Endothelial cell of umbilical vein (primary cell): ENCODE results near the gene CEP128. TPM values are rescaled to one million over a fixed set of nuclear protein-coding genes. Genes with fewer than 3 reads are reported as not detected.

ENCODE experiments used
- BruUV-seq: library from RNA; stranded (reverse); fragments of 400-500 nt; replicated peaks from 2 replicates; lab custom pipeline; 2021; lab: Mats Ljungman, UMichigan
- CTCF ChIA-PET: fragments of 300-600, 350-600 bp; sonication (Branson Sonifier 250); formaldehyde crosslinking; loops from one replicate; lab custom pipeline; 2021; ENCODE audit warnings: antibody characterized with exemption, inconsistent platforms; lab: Charles Lee
- POLR2A ChIA-PET: fragments of 300-600, 350-600 bp; sonication (Branson Sonifier 250); formaldehyde crosslinking; loops from one replicate; lab custom pipeline; 2021; ENCODE audit warnings: antibody characterized with exemption, inconsistent platforms; lab: Charles Lee
- DNase-seq: peaks from one replicate; pipeline ENCODE4 v3.0.0-alpha.2; 2011; ENCODE audit warnings: low read depth, low spot score
- FAIRE-seq: peaks from 2 replicates; lab custom pipeline; 2011; peaks lifted over from hg19 to GRCh38; lab: Jason Lieb, UNC
- H2AFZ ChIP-seq: 2 replicates; pipeline ENCODE4 v1.6.0; 2012; ENCODE audit warnings: low read depth, low read length, control low read depth, inconsistent platforms
- H3K27ac ChIP-seq: 2 replicates; pipeline ENCODE4 v1.5.1; 2011; ENCODE audit warnings: low read depth, mild to moderate bottlenecking, control low read depth, low read length, moderate library complexity; ENCODE audit not compliant: insufficient read depth
- H3K27me3 ChIP-seq, 2 experiments: 2 replicates each; pipeline versions ENCODE4 v1.6.0 to v1.6.1; 2011; ENCODE audit warnings: low read length in 2 of 2, mixed read lengths in 1 of 2; ENCODE audit not compliant: control insufficient read depth in 2 of 2, insufficient read depth in 2 of 2
- H3K36me3 ChIP-seq, 2 experiments: 2 replicates in 1 of 2; 3 replicates in 1 of 2; pipeline ENCODE4 v1.5.1; 2011; ENCODE audit warnings: low read length in 2 of 2, mild to moderate bottlenecking in 1 of 2, moderate library complexity in 1 of 2; ENCODE audit not compliant: control insufficient read depth in 2 of 2, insufficient read depth in 2 of 2; ENCODE audit errors: extremely low read depth in 1 of 2
- H3K4me1 ChIP-seq: 3 replicates; pipeline ENCODE4 v1.5.1; 2011; ENCODE audit warnings: mild to moderate bottlenecking, low read length; ENCODE audit not compliant: control insufficient read depth, insufficient read depth; ENCODE audit errors: extremely low read depth
- H3K4me2 ChIP-seq: 2 replicates; pipeline ENCODE4 v1.6.1; 2011; ENCODE audit warnings: low read length, control low read depth, mixed read lengths; ENCODE audit not compliant: insufficient read depth
- H3K4me3 ChIP-seq, 3 experiments: fragments of 200-600 bp in 1 of 3; sonication (generic), shearing (Covaris generic) in 1 of 3; replicated peaks in 1 of 3; 2 replicates each; pipeline ENCODE4 v1.5.1; 2011 to 2016; ENCODE audit warnings: control low read depth in 3 of 3, low read length in 3 of 3, mild to moderate bottlenecking in 2 of 3, inconsistent platforms in 1 of 3, low read depth in 1 of 3, moderate library complexity in 1 of 3; ENCODE audit not compliant: insufficient read depth in 1 of 3
- H3K79me2 ChIP-seq: 2 replicates; pipeline ENCODE4 v1.6.0; 2012; ENCODE audit warnings: low read length, inconsistent platforms; ENCODE audit not compliant: control insufficient read depth, insufficient read depth
- H3K9ac ChIP-seq: replicated peaks from 2 replicates; pipeline ENCODE3; 2011; ENCODE audit warnings: low read length, control low read depth; ENCODE audit not compliant: insufficient read depth; ENCODE audit errors: extremely low read depth
- H3K9me1 ChIP-seq: replicated peaks from 3 replicates; pipeline ENCODE4 v1.6.0; 2011; ENCODE audit warnings: mild to moderate bottlenecking, low read length; ENCODE audit not compliant: control insufficient read depth, insufficient read depth; ENCODE audit errors: extremely low read depth
- H3K9me3 ChIP-seq: replicated peaks from 2 replicates; pipeline ENCODE4 v1.5.1; 2012; ENCODE audit warnings: low read length, inconsistent platforms; ENCODE audit not compliant: control insufficient read depth, insufficient read depth
- H4K20me1 ChIP-seq: replicated peaks from 2 replicates; pipeline ENCODE3; 2011; ENCODE audit warnings: mild to moderate bottlenecking, low read length; ENCODE audit not compliant: control insufficient read depth, insufficient read depth; ENCODE audit errors: extremely low read depth
- EZH2 ChIP-seq: IDR thresholded peaks from 2 replicates; pipeline ENCODE4 v1.6.1; 2012; ENCODE audit warnings: borderline replicate concordance, low read depth, mild to moderate bottlenecking, moderate library complexity, low read length, inconsistent platforms; ENCODE audit not compliant: severe bottlenecking
- FOS ChIP-seq: IDR thresholded peaks from 2 replicates; pipeline ENCODE4 v1.6.1; 2011; ENCODE audit warnings: mild to moderate bottlenecking, low read length, moderate library complexity, borderline replicate concordance; ENCODE audit not compliant: insufficient read depth
- GATA2 ChIP-seq: IDR thresholded peaks from 2 replicates; pipeline ENCODE4 v1.7.0; 2011; ENCODE audit warnings: low read depth, mild to moderate bottlenecking, moderate library complexity, mixed read lengths, low read length; ENCODE audit not compliant: insufficient read length, insufficient read depth
- JUN ChIP-seq: IDR thresholded peaks from 2 replicates; pipeline ENCODE4 v1.6.1; 2011; ENCODE audit warnings: borderline replicate concordance, low read depth; ENCODE audit not compliant: insufficient read length, insufficient read depth
- MYC ChIP-seq: IDR thresholded peaks from one replicate; pipeline ENCODE4 v1.6.1; 2011; ENCODE audit warnings: mild to moderate bottlenecking, low read depth, low read length
- POLR2A ChIP-seq: IDR thresholded peaks from 2 replicates; pipeline ENCODE4 v1.6.1; 2012; ENCODE audit warnings: low read depth, mild to moderate bottlenecking, control low read depth, low read length
- POLR2AphosphoS5 ChIP-seq: IDR thresholded peaks from 2 replicates; pipeline ENCODE4 v1.6.1; 2012; ENCODE audit warnings: low read depth, mild to moderate bottlenecking, control low read depth, low read length, moderate library complexity; ENCODE audit not compliant: insufficient read depth
- dilution Hi-C: fragments of 300-500 bp; cut with MboI; formaldehyde crosslinking; loops from one replicate; pipeline ENCODE4 v1.15.0; 2019; ENCODE audit warnings: low sequenced_read_pairs; ENCODE audit not compliant: extremely low pct_ligation_motif_present
- intact Hi-C: fragments of 100-400 bp; cut with micrococcal nuclease; formaldehyde crosslinking; loops from one replicate; pipeline ENCODE4 v1.10.0; 2022
- polyA plus RNA-seq, 4 experiments: library from polyadenylated mRNA; depleted of rRNA in 3 of 4; stranded (reverse) in 3 of 4; unstranded in 1 of 4; fragments of >200 nt; gene quantifications; 2 replicates each; pipeline versions ENCODE4 v1.2.1 to v1.2.3, GENCODE V29; 2011 to 2012; ENCODE audit warnings: missing spikeins in 1 of 4
- total RNA-seq: library from RNA; stranded (reverse); gene quantifications from 2 replicates; pipeline ENCODE4 v1.2.3, GENCODE V29; 2021
- TF ChIP-seq, protein P1 (sequence below): IDR thresholded peaks from 2 replicates; pipeline ENCODE4 v1.6.1; 2011; ENCODE audit not compliant: insufficient read depth, insufficient read length
- TF ChIP-seq, protein P2 (sequence below), 2 donors: IDR thresholded peaks; 1 replicate in 1 of 2; 2 replicates in 1 of 2; pipeline ENCODE4 v1.5.1; 2011; ENCODE audit warnings: low read length in 2 of 2, mild to moderate bottlenecking in 2 of 2, moderate library complexity in 2 of 2, control low read depth in 1 of 2, inconsistent platforms in 1 of 2, low read depth in 1 of 2; ENCODE audit not compliant: insufficient read depth in 1 of 2; ENCODE audit errors: extremely low read depth in 1 of 2

CEP128 gene
- total and polyA plus RNA-seq, 2 donors (not counting 3 experiments of a cell fraction or from before 2014, with no cell fraction given) = 0.91 to 23.7 TPM

DNA sequence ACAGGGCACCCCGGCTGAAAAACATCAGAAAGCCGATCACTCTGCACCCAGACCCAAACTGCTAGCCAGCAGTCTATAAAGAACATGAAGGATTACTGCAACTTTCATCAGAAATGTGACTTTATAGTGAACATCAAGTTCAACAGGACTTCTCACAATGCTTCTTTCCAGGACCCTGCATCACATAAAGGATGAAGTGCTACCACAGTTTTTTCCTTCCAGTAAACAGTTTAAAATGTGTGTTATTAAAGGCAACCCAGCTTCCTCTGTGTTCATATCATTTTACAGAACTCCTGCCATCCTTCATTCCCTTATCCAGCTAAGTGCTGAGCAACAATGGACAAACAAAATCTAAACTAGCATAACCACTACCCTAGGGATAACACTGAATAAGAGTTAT, 449.9 kb downstream of the CEP128 start:
- intact Hi-C loops = no loop called here
- Histone ChIP-seq H3K4me3 (no peak overlapping the region), H4K20me1 (no peaks in the 10 kb centered on the region), H3K9ac (no peak overlapping the region), H2AFZ (no peak overlapping the region), H3K9me1 (no peaks in the 10 kb centered on the region), H3K9me3 (no peaks in the 10 kb centered on the region), H3K27me3 (no peaks in the 10 kb centered on the region), H3K4me1 (no peaks in the 10 kb centered on the region), H3K4me2 (no peak overlapping the region), H3K36me3 (no peaks in the 10 kb centered on the region), H3K27ac (no peak overlapping the region), H3K79me2 (no peaks in the 10 kb centered on the region)
- ChIA-PET CTCF (interaction anchor here (1.4 kb wide), 1 partner anchor 68 kb away, joined by 3 read pairs; no protein-coding TSS in a partner anchor), POLR2A (no interaction called here)
- dilution Hi-C loops = no loop called here
- DNase-seq (no peak), FAIRE-seq (no peak)
- TF ChIP-seq, protein P1, sequence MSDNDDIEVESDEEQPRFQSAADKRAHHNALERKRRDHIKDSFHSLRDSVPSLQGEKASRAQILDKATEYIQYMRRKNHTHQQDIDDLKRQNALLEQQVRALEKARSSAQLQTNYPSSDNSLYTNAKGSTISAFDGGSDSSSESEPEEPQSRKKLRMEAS = no peak
- no peak for TF ChIP-seq POLR2A
- no peak for TF ChIP-seq EZH2
- TF ChIP-seq, protein P2, sequence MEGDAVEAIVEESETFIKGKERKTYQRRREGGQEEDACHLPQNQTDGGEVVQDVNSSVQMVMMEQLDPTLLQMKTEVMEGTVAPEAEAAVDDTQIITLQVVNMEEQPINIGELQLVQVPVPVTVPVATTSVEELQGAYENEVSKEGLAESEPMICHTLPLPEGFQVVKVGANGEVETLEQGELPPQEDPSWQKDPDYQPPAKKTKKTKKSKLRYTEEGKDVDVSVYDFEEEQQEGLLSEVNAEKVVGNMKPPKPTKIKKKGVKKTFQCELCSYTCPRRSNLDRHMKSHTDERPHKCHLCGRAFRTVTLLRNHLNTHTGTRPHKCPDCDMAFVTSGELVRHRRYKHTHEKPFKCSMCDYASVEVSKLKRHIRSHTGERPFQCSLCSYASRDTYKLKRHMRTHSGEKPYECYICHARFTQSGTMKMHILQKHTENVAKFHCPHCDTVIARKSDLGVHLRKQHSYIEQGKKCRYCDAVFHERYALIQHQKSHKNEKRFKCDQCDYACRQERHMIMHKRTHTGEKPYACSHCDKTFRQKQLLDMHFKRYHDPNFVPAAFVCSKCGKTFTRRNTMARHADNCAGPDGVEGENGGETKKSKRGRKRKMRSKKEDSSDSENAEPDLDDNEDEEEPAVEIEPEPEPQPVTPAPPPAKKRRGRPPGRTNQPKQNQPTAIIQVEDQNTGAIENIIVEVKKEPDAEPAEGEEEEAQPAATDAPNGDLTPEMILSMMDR (IDR thresholded peaks at IDR 0.05; ENCODE audit: extremely low read depth in 1 of 2, insufficient read depth in 1 of 2, low read depth in 1 of 2, low read length in 2 of 2) = no peak
- TF ChIP-seq POLR2AphosphoS5 = no peak
- TF ChIP-seq JUN = no peak
- TF ChIP-seq GATA2 = no peak
- no peak for TF ChIP-seq MYC
- TF ChIP-seq FOS = no peak
- BruUV-seq = no TSS peak
